Stimulated activated CD4-positive, alpha-beta T cell treated with anti-CD3 and anti-CD28 coated beads, Interleukin-2, amount 100 ng/mL, for 48 hours (primary cell): ENCODE results near the gene ASXL1.

Experiments used
- DNase-seq, 2 donors: peaks; one replicate each; pipeline ENCODE4 v3.0.0-alpha.2; 2020

The ASXL1 gene

DNA sequence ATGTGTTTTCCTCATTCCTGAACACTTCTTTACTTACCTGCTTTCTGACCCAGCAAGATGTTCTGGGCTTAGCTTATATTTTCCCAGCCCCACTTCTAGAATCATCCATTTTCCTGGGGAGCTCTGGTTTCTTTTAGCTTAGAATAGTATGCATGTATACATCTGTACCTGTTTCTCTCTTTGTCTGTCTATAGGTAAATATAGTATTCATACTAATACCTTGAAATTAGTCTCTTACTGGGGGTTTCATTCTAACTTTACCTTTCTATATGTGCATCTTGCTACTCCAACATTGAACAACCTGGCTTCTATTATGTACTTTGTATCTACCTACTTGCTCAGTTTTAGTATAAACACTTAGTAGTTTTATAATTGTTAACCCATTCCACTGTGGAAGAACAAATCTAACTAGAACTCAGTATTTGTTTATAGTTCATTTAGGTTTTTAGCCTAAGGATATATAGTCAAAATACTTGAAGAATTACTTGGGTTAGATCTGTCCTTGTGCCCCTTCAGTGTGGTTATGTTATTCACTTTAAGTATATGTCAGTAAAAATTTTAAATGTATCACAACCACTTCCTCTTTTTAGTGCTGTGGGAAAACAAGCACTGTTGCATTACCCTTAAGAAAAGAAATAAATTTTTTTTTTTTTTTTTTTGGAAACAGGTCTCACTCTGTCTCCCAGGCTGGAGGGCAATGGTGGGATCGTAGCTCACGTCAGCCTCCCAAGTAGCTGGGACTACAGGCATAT lies 54.0 kb downstream of the ASXL1 start:
- DNase-seq: no peak

DNA sequence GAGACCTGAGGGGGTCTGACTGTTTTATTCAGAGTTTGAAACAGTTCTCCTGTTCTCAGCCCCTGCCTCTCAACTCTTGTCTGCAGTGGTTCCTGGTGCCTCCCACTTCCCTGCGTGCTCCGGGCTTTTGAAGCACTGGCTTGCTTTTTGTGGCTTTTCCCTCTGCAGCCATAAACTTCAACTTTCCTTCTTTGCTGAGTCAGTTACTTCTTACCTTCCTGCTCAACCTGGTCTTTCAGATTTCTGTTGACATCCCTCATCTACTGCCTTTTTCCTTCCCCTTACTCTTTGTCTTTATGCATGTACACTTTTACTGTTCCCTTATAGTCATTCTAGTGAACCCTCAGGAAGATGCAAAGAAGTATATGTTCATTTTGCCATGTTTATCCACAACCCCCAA lies 57.4 kb downstream of the ASXL1 start:
- DNase-seq: no peak

DNA sequence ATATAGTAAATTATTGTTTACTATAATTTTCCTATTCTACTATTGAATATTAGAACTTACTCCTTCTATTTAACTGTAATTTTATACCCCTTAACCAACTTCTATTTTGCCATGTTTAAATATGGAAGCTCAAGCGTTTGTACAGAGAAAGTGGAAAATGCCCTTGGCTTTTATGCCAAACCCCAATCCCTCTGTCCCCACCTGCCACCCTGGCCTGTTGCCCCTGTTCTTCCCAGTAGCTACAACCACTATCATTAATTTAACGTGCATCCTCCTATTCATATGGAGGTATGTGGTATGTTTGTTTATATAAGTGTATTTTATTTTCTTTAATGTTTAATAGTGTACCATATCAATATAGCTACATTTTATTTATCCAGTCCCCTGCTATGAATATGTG lies 58.1 kb downstream of the ASXL1 start:
- DNase-seq: no peak

GRCh38 chr20:32418376-32418775 lies 60.2 kb downstream of the ASXL1 start:
- no peak for DNase-seq

DNA sequence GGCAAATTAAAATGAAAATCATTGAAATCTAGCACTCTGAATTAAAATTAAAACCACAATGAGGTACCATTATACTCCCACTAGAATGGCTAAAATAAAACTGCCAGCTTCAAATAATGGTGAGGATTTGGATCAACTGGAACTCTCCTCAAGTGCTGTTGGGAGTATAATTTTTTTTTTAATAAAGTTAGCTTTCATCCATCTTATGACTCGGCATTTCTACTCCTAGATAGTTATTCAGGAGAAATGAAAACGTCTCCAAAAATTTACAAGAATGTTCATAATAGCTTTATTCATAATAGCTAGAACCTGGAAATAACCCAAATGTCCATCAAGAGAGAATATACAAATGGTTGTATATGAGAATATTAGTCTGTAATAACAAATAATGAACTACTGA lies 63.2 kb downstream of the ASXL1 start:
- no peak for DNase-seq

DNA sequence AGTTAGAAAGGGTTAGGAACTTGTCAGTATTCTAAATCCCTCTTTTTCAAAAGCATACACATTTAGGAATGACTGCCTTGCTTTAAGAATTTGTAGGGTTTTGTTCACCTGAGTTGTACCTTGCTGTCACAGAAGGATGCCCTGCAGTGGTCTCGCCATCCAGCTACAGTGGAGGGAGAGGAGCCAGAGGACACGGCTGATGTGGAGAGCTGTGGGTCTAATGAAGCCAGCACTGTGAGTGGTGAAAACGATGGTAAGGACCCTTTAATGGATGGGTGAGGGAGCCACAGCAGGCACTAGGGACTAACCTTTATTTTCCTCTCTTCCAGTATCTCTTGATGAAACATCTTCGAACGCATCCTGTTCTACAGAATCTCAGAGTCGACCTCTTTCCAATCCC lies 69.9 kb downstream of the ASXL1 start:
- DNase-seq: no peak

DNA sequence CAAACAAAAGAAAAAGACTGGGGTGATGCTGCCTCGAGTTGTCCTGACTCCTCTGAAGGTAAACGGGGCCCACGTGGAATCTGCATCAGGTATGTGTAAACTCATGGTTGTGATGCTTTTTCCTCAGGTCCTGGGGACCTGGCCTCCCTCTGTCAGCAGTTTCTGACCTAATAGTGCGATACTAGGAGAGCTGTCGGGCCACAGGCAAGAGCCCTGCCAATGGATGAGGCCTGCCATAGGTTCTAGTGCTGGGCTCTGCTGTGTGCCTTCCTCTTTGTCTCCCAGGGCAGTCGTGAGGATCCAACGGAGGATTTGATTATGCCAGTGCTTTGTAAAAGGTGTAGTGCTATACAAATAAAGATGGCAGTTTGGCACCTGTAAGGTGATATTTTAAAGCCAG lies 71.2 kb downstream of the ASXL1 start:
- DNase-seq: no peak

DNA sequence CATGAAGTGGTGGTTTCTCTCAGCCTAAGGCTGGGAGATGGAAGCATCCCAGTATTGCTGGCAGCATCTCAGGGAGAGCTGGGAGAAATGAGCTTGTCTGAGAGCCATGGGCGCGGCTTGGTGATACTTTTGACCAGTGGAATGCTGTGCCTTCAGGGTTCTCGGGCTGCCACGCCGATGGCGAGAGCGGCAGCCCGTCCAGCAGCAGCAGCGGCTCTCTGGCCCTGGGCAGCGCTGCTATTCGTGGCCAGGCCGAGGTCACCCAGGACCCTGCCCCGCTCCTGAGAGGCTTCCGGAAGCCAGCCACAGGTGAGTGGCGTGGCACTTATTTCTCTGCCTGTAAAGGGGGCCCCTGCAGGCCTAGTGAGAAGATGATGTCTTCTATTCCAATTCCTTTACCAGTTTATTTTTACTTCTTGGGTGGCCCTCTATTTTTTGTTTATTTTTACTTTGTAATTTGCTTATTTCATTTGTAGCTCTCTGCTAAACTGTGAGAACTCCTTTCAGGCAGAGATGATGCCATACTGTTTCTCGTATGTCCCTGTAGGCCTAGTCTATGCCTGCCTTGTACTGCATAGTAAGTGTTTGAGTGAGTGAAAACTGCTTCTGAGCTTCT lies 71.7 kb downstream of the ASXL1 start:
- no peak for DNase-seq

GRCh38 chr20:32431457-32431856 lies 73.3 kb downstream of the ASXL1 start:
- no peak for DNase-seq

GRCh38 chr20:32432277-32432676 lies 74.1 kb downstream of the ASXL1 start:
- DNase-seq: no peak

DNA sequence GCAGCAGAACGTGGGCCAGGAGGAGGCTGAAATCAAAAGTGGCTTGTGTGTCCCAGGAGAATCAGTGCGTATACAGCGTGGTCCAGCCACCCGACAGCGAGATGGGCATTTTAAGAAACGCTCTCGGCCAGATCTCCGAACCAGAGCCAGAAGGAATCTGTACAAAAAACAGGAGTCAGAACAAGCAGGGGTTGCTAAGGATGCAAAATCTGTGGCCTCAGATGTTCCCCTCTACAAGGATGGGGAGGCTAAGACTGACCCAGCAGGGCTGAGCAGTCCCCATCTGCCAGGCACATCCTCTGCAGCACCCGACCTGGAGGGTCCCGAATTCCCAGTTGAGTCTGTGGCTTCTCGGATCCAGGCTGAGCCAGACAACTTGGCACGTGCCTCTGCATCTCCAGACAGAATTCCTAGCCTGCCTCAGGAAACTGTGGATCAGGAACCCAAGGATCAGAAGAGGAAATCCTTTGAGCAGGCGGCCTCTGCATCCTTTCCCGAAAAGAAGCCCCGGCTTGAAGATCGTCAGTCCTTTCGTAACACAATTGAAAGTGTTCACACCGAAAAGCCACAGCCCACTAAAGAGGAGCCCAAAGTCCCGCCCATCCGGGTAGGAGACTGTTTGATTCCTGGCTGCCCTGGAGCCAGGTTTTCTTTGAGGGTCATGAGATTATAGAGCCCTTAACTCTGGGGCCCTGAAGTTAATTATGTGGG lies 75.3 kb downstream of the ASXL1 start:
- DNase-seq: no peak

GRCh38 chr20:32434434-32434833 lies 76.3 kb downstream of the ASXL1 start:
- no peak for DNase-seq

GRCh38 chr20:32435449-32436107 lies 77.4 kb downstream of the ASXL1 start:
- DNase-seq: no peak

DNA sequence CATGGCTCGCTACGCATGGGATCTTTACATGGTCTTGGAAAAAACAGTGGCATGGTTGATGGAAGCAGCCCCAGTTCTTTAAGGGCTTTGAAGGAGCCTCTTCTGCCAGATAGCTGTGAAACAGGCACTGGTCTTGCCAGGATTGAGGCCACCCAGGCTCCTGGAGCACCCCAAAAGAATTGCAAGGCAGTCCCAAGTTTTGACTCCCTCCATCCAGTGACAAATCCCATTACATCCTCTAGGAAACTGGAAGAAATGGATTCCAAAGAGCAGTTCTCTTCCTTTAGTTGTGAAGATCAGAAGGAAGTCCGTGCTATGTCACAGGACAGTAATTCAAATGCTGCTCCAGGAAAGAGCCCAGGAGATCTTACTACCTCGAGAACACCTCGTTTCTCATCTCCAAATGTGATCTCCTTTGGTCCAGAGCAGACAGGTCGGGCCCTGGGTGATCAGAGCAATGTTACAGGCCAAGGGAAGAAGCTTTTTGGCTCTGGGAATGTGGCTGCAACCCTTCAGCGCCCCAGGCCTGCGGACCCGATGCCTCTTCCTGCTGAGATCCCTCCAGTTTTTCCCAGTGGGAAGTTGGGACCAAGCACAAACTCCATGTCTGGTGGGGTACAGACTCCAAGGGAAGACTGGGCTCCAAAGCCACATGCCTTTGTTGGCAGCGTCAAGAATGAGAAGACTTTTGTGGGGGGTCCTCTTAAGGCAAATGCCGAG lies 78.2 kb downstream of the ASXL1 start:
- DNase-seq: no peak

- DNase-seq: no peak
Observed at GRCh38 chr20:32436968-32437367, 78.8 kb downstream of the ASXL1 start.

- DNase-seq: no peak
Observed at GRCh38 chr20:32437391-32438074, 79.4 kb downstream of the ASXL1 start.

DNA sequence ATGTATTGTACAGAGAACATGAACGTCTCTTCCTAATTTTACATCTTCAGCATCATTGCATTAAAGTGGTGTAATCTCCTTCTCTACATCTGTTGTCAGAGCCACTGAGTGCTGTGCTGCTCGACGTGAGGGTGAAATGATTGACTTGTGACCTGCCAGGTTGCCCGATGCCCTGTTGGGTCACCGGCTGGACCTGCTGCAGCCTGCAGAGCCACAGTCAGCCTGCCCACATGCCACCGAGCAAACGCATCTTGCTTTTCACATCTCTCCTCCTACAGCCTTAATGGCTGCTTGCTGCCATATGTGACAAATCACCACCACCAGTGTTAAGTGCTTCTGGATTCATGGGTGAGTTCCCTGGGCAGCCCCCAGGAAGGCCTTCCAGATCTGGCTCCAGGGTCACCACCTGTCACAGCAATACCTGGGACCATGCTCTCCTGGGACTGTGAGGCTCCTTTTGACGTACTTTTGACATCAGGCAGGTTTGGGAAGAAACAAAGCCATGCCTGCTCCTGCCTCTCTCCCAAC lies 80.3 kb downstream of the ASXL1 start:
- no peak for DNase-seq

- peak; percentile 15 to 22 for DNase-seq
Observed at GRCh38 chr20:32439132-32439829, 81.2 kb downstream of the ASXL1 start.

GRCh38 chr20:32440069-32440757 lies 82.1 kb downstream of the ASXL1 start:
- DNase-seq: no peak

- no peak for DNase-seq
Observed at GRCh38 chr20:32440758-32441078, 82.6 kb downstream of the ASXL1 start.

- DNase-seq: no peak
Observed at GRCh38 chr20:32441638-32442037, 83.5 kb downstream of the ASXL1 start.
